Uterus (tissue), 2 donors: ENCODE results near the gene EVI5L.

Experiments used
- CTCF ChIP-seq, 4 experiments: fragments of 200-600 bp in 2 of 4; fragments of 450-650 bp in 2 of 4; sonication (generic) in 2 of 4; IDR thresholded peaks; one replicate each; pipeline ENCODE4 v1.5.1; 2016 to 2019; ENCODE audit warnings: antibody characterized with exemption in 4 of 4, mild to moderate bottlenecking in 2 of 4, moderate library complexity in 1 of 4
- POLR2A ChIP-seq, 2 donors: fragments of 450-650 bp; IDR thresholded peaks; one replicate each; pipeline ENCODE4 v1.6.1; 2016; ENCODE audit warnings: antibody characterized with exemption in 2 of 2, mild to moderate bottlenecking in 1 of 2, moderate library complexity in 1 of 2

GRCh38 chr19:7908742-7909461 is 78.9 kb downstream of the EVI5L start:
- TF ChIP-seq POLR2A (IDR thresholded peaks at IDR 0.05) = no peak
- no peak for TF ChIP-seq CTCF (IDR thresholded peaks at IDR 0.05)
